GM20000 (cell line): ENCODE measurements around the gene SNRK.

Source experiments
- DNase-seq: peaks from one replicate; pipeline ENCODE4 v3.0.0; 2012; ENCODE audit warnings: low spot score
- CTCF ChIP-seq: IDR thresholded peaks from 2 replicates; pipeline ENCODE4 v1.5.1; 2012; ENCODE audit warnings: mild to moderate bottlenecking, control low read depth; ENCODE audit errors: extremely low read depth, missing control alignments

The SNRK gene

GRCh38 chr3:43363621-43364266, 77.4 kb downstream of the SNRK start:
- DNase-seq: no peak
- TF ChIP-seq CTCF: no peak

- DNase-seq: no peak
- no peak for TF ChIP-seq CTCF
Measured at GRCh38 chr3:43364494-43364893, 78.2 kb downstream of the SNRK start.

- DNase-seq: no peak
Measured at GRCh38 chr3:43364926-43365325, 78.6 kb downstream of the SNRK start.

GRCh38 chr3:43365601-43366305, 79.4 kb downstream of the SNRK start:
- DNase-seq: no peak
- no peak for TF ChIP-seq CTCF

More at GRCh38 chr3:43364926-43365325, 78.6 kb downstream of the SNRK start:
- TF ChIP-seq CTCF: no peak

GRCh38 chr3:43366481-43366880, 80.1 kb downstream of the SNRK start:
- no peak for DNase-seq
- TF ChIP-seq CTCF: no peak

- no peak for TF ChIP-seq CTCF
- no peak for DNase-seq
Measured at GRCh38 chr3:43366885-43367284, 80.5 kb downstream of the SNRK start.

- no peak for DNase-seq
Measured at GRCh38 chr3:43369404-43370292, 83.3 kb downstream of the SNRK start.

More at GRCh38 chr3:43369404-43370292, 83.3 kb downstream of the SNRK start:
- TF ChIP-seq CTCF: no peak
